Neural cell (in vitro differentiated cells): ENCODE measurements around the gene ULBP2. TPM values are rescaled to one million over a fixed set of nuclear protein-coding genes. Genes with fewer than 3 reads are reported as not detected.
"Not testable (repeated sequence)": the region's sequence is repeated elsewhere in the genome, so short reads cannot be mapped to it uniquely, and the experiment has no call there.

ENCODE experiments used
- H2AFZ ChIP-seq: fragments of 200-600, 300-800 bp; sonication (generic), shearing (Covaris generic); 2 replicates; pipeline ENCODE4 v1.6.0; 2014; ENCODE audit warnings: low read depth, mild to moderate bottlenecking, antibody characterized with exemption, low read length, moderate library complexity
- H3F3A ChIP-seq: fragments of 200-600 bp; shearing (Covaris generic); 2 replicates; pipeline ENCODE4 v1.6.1; 2016; ENCODE audit warnings: mild to moderate bottlenecking, moderate library complexity, mixed read lengths, antibody characterized with exemption, low read length; ENCODE audit not compliant: insufficient read depth, poor library complexity, severe bottlenecking
- H3K27ac ChIP-seq: fragments of 200-600, 300-800 bp; sonication (generic), shearing (Covaris generic); 2 replicates; pipeline ENCODE4 v1.5.1; 2014; ENCODE audit warnings: mild to moderate bottlenecking, low read length, moderate library complexity
- H3K27me3 ChIP-seq: fragments of 300-800, 200-600 bp; sonication (generic), shearing (Covaris generic); 2 replicates; pipeline ENCODE4 v1.6.0; 2014; ENCODE audit warnings: mild to moderate bottlenecking, low read depth, low read length, moderate library complexity; ENCODE audit not compliant: insufficient read depth
- H3K36me3 ChIP-seq: fragments of 300-800, 200-600 bp; sonication (generic), shearing (Covaris generic); 2 replicates; pipeline ENCODE4 v1.5.1; 2014; ENCODE audit warnings: mild to moderate bottlenecking, antibody characterized with exemption, low read length, moderate library complexity; ENCODE audit not compliant: insufficient read depth
- H3K4me2 ChIP-seq: fragments of 300-800, 200-600 bp; sonication (generic), shearing (Covaris generic); 2 replicates; pipeline ENCODE4 v1.6.0; 2014; ENCODE audit warnings: mild to moderate bottlenecking, low read length
- H3K4me3 ChIP-seq: fragments of 300-800, 200-600 bp; sonication (generic), shearing (Covaris generic); 2 replicates; pipeline ENCODE4 v1.5.1; 2014; ENCODE audit warnings: mild to moderate bottlenecking, low read length, moderate library complexity
- H3K79me2 ChIP-seq: fragments of 200-600 bp; shearing (Covaris generic); replicated peaks from 2 replicates; pipeline ENCODE4 v1.6.0; 2014; ENCODE audit warnings: mild to moderate bottlenecking, low read length, moderate library complexity; ENCODE audit not compliant: insufficient read depth
- H3K9ac ChIP-seq: fragments of 300-800, 200-600 bp; sonication (generic), shearing (Covaris generic); 2 replicates; pipeline ENCODE4 v1.6.1; 2016; ENCODE audit warnings: mild to moderate bottlenecking, low read length, mixed read lengths
- H3K9me2 ChIP-seq: fragments of 200-600 bp; shearing (Covaris generic); 2 replicates; pipeline ENCODE4 v1.6.1; 2016; ENCODE audit warnings: mild to moderate bottlenecking, low read length, mixed read lengths; ENCODE audit not compliant: insufficient read depth
- H3K9me3 ChIP-seq: fragments of 200-600, 300-800 bp; sonication (generic), shearing (Covaris generic); 2 replicates; pipeline ENCODE4 v1.6.1; 2016; ENCODE audit warnings: mild to moderate bottlenecking, mixed run types, low read length, moderate library complexity, mixed read lengths
- H4K20me1 ChIP-seq: fragments of 200-600 bp; shearing (Covaris generic); 2 replicates; pipeline ENCODE4 v1.6.1; 2016; ENCODE audit warnings: mild to moderate bottlenecking, mixed run types; ENCODE audit not compliant: insufficient read depth
- EP300 ChIP-seq: fragments of 450-650 bp; conservative IDR thresholded peaks from 2 replicates; pipeline ENCODE4 v1.6.1; 2014; ENCODE audit warnings: antibody characterized with exemption, mild to moderate bottlenecking, moderate library complexity; ENCODE audit not compliant: poor library complexity, severe bottlenecking
- EZH2 ChIP-seq: fragments of 200-600, 300-800 bp; shearing (Covaris generic), sonication (generic); IDR thresholded peaks from 2 replicates; pipeline ENCODE4 v1.6.1; 2014; ENCODE audit warnings: antibody characterized with exemption, low read length, borderline replicate concordance, mild to moderate bottlenecking; ENCODE audit not compliant: insufficient read depth, poor library complexity, severe bottlenecking
- MXI1 ChIP-seq: fragments of 450-650 bp; conservative IDR thresholded peaks from 2 replicates; pipeline ENCODE4 v1.6.1; 2014; ENCODE audit warnings: antibody characterized with exemption, mild to moderate bottlenecking; ENCODE audit not compliant: poor library complexity, severe bottlenecking
- POLR2AphosphoS5 ChIP-seq: IDR thresholded peaks from 2 replicates; pipeline ENCODE4 v1.6.1; 2012
- RAD21 ChIP-seq: fragments of 450-650 bp; conservative IDR thresholded peaks from 2 replicates; pipeline ENCODE4 v1.6.1; 2014; ENCODE audit warnings: antibody characterized with exemption, mild to moderate bottlenecking, moderate library complexity
- SMC3 ChIP-seq: fragments of 450-650 bp; conservative IDR thresholded peaks from 2 replicates; pipeline ENCODE4 v1.6.1; 2014; ENCODE audit warnings: antibody characterized with exemption, mild to moderate bottlenecking, moderate library complexity; ENCODE audit not compliant: poor library complexity
- TAF1 ChIP-seq: IDR thresholded peaks from 2 replicates; pipeline ENCODE4 v1.6.1; 2012; ENCODE audit warnings: low read depth
- polyA plus RNA-seq: library from polyadenylated mRNA; depleted of rRNA; stranded (reverse); fragments of >200 nt; gene quantifications from 2 replicates; pipeline ENCODE4 v1.2.3, GENCODE V29; 2014
- TF ChIP-seq, protein P1 (sequence below): fragments of 450-650 bp; IDR thresholded peaks from 2 replicates; pipeline ENCODE4 v1.5.1; 2014; ENCODE audit warnings: antibody characterized with exemption, mild to moderate bottlenecking, moderate library complexity; ENCODE audit not compliant: poor library complexity, severe bottlenecking

The ULBP2 gene
- polyA plus RNA-seq, 1 donor from 2014 or later = 1.5 TPM

DNA sequence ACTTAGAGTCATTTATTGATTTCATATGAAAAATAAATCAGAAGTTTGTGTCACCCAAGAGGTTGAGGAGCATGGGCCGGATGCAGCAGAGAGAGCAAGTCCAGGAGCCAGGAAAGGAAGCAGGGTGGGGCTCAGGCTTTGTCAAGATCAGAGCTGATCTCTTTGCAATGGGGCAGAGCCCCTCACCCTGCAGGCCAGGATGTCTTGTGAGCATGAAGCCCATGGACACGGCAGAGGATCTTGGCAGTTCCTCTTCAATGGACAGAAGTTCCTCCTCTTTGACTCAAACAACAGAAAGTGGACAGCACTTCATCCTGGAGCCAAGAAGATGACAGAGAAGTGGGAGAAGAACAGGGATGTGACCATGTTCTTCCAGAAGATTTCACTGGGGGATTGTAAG is 27.1 kb downstream of the ULBP2 start:
- H3K9me2 ChIP-seq, H3K79me2 ChIP-seq, H2AFZ ChIP-seq, H3K9me3 ChIP-seq, H3K27ac ChIP-seq, H3F3A ChIP-seq, H3K4me2 ChIP-seq, H3K4me3 ChIP-seq, H4K20me1 ChIP-seq, H3K9ac ChIP-seq, H3K36me3 ChIP-seq: not testable (repeated sequence)
- peaks cover 38% of the 10 kb centered on the region for H3K27me3 ChIP-seq

DNA sequence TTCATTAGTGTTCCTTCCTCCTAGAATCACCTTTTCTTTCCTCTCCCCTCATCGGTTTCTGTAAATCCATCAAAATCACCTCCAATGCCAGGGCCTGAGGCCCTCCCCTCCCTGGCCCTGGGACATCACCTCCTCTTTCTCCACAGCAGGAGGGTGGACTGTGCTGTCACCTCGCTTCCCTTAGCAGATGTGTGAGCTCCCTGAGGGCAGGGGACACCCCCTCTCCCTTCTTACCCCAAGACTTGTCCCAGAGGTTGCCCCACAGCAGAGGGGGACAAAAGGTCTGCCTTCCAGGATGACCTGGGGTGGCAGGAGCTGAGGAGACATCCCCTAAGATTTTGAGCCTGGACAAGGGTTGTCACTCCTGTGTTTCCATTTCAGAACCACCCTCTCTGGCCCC is 27.8 kb downstream of the ULBP2 start:
- Histone ChIP-seq H3F3A (no peaks in the 10 kb centered on the region), H3K27ac (no peak overlapping the region), H3K27me3 (peaks cover 32% of the 10 kb centered on the region), H4K20me1 (no peaks in the 10 kb centered on the region), H3K36me3 (no peaks in the 10 kb centered on the region), H3K9me2 (no peaks in the 10 kb centered on the region), H3K79me2 (no peaks in the 10 kb centered on the region), H3K9me3 (no peaks in the 10 kb centered on the region), H3K4me3 (no peak overlapping the region), H3K9ac (no peak overlapping the region), H2AFZ (no peak overlapping the region), H3K4me2 (no peak overlapping the region)
- TF ChIP-seq, protein P1, sequence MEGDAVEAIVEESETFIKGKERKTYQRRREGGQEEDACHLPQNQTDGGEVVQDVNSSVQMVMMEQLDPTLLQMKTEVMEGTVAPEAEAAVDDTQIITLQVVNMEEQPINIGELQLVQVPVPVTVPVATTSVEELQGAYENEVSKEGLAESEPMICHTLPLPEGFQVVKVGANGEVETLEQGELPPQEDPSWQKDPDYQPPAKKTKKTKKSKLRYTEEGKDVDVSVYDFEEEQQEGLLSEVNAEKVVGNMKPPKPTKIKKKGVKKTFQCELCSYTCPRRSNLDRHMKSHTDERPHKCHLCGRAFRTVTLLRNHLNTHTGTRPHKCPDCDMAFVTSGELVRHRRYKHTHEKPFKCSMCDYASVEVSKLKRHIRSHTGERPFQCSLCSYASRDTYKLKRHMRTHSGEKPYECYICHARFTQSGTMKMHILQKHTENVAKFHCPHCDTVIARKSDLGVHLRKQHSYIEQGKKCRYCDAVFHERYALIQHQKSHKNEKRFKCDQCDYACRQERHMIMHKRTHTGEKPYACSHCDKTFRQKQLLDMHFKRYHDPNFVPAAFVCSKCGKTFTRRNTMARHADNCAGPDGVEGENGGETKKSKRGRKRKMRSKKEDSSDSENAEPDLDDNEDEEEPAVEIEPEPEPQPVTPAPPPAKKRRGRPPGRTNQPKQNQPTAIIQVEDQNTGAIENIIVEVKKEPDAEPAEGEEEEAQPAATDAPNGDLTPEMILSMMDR = no peak
- TF ChIP-seq TAF1 (no peak), POLR2AphosphoS5 (no peak), EZH2 (no peak), MXI1 (no peak), EP300 (no peak), RAD21 (no peak), SMC3 (no peak)

DNA sequence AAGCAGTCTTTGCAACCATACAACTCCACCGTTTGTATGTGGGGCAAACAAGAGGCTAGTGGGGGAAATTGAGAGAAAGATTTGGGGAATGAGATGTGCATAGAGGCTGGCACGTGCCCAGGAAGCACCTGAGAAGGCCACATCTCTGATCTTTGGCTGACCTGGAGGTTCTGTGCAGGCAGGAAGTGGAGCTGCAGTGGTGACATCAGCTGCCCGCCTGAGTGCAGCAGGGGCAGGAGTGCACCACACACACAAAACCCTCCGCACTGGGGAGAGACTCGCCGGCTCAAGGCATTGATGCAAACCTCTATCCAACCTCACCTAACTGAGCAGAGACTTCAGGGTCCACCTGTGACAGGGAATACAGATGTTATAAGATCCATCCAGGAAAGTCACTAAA is 32.6 kb downstream of the ULBP2 start:
- H4K20me1 ChIP-seq = not testable (repeated sequence)
- peaks cover 46% of the 10 kb centered on the region for H3K27me3 ChIP-seq

DNA sequence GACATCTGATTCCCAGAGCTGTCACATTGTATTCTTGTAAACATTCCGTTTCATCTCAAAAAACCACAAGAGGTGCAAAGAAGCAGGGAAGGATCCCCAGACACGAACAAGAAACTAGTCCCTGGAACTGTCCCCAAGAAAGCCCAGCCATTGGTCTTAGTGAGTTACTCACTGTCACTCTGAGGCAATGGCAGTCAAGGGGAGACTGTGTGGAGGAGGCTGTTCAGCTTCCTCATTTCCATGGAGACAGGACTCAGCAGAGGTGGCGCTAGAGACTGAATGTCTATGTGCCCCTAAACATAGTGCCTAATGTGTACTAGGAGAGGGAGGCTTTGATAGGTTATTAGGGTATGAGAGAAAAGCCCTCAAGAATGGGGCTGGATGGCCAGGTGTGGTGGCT is 33.0 kb downstream of the ULBP2 start:
- no peaks in the 10 kb centered on the region for H4K20me1 ChIP-seq
- peaks cover 50% of the 10 kb centered on the region for H3K27me3 ChIP-seq
- no peaks in the 10 kb centered on the region for H3K79me2 ChIP-seq

More for the DNA sequence above, 32.6 kb downstream of the ULBP2 start:
- H3K9me2 ChIP-seq, H3K9me3 ChIP-seq, H3K4me2 ChIP-seq, H2AFZ ChIP-seq, H3F3A ChIP-seq, H3K27ac ChIP-seq, H3K9ac ChIP-seq, H3K36me3 ChIP-seq, H3K79me2 ChIP-seq, H3K4me3 ChIP-seq: not testable (repeated sequence)

More for the DNA sequence above, 33.0 kb downstream of the ULBP2 start:
- no peak for TF ChIP-seq POLR2AphosphoS5
- H3K4me2 ChIP-seq = no peak overlapping the region
- no peak overlapping the region for H3K9ac ChIP-seq
- no peak overlapping the region for H2AFZ ChIP-seq
- no peaks in the 10 kb centered on the region for H3K9me3 ChIP-seq
- no peak overlapping the region for H3K27ac ChIP-seq
- no peaks in the 10 kb centered on the region for H3K9me2 ChIP-seq
- H3K4me3 ChIP-seq = no peak overlapping the region
- H3K36me3 ChIP-seq = no peaks in the 10 kb centered on the region
- no peaks in the 10 kb centered on the region for H3F3A ChIP-seq
